Osteocyte (in vitro differentiated cells): ENCODE measurements around the gene ARHGDIB. TPM values are rescaled to one million over a fixed set of nuclear protein-coding genes. Genes with fewer than 3 reads are reported as not detected.

Source experiments
- DNase-seq: peaks from one replicate; pipeline ENCODE4 v3.0.0; 2021; ENCODE audit warnings: mixed read lengths; ENCODE audit not compliant: unreplicated experiment; ENCODE audit errors: extremely low spot score
- H3K27ac Mint-ChIP-seq: one replicate; pipeline ENCODE4 v1.8.0; 2021; ENCODE audit warnings: mild to moderate bottlenecking, mixed read lengths; ENCODE audit not compliant: unreplicated experiment
- H3K27me3 Mint-ChIP-seq: one replicate; pipeline ENCODE4 v1.8.0; 2021; ENCODE audit warnings: mixed read lengths; ENCODE audit not compliant: unreplicated experiment
- H3K36me3 Mint-ChIP-seq: one replicate; pipeline ENCODE4 v1.8.0; 2021; ENCODE audit warnings: mixed read lengths; ENCODE audit not compliant: unreplicated experiment
- H3K4me1 Mint-ChIP-seq: one replicate; pipeline ENCODE4 v1.8.0; 2021; ENCODE audit warnings: mixed read lengths; ENCODE audit not compliant: unreplicated experiment
- H3K4me3 Mint-ChIP-seq: one replicate; pipeline ENCODE4 v1.8.0; 2021; ENCODE audit warnings: mild to moderate bottlenecking, moderate library complexity, mixed read lengths; ENCODE audit not compliant: unreplicated experiment
- H3K9me3 Mint-ChIP-seq: one replicate; pipeline ENCODE4 v1.8.0; 2021; ENCODE audit warnings: mixed read lengths; ENCODE audit not compliant: unreplicated experiment
- total RNA-seq: library from RNA; stranded (reverse); gene quantifications from 2 replicates; pipeline ENCODE4 v1.2.1, GENCODE V29; 2021
- TF ChIP-seq, protein P1 (sequence below): fragments of 200-600 bp; sonication (generic); IDR thresholded peaks from 2 replicates; pipeline ENCODE4 v1.5.0; 2021; ENCODE audit warnings: antibody characterized with exemption, mild to moderate bottlenecking, moderate library complexity

ARHGDIB gene
- total RNA-seq, 1 donor from 2014 or later, result 14.4 TPM

DNA sequence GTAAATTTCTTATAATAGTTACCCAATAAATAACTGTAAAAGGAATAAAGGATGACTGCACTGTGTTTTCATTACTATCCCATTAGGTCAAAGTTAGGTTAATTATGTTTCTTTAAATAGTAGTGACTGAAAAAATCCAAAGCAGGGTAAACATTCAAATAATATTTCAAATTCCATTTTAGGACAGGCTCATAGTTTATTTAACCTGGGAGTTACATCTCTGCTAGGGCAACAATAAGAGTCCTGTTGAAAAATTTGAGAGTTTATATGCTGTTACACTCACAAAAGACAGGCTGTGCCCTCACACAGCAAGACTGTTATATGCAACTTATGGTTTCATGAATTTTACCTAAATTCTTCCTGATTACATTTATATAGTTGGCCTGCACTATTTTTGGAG is 31.1 kb downstream of the ARHGDIB start:
- no peak for DNase-seq
- peaks cover 49% of the 10 kb centered on the region for H3K4me1 Mint-ChIP-seq
- H3K4me3 Mint-ChIP-seq, result peak overlapping the region; percentile 22
- TF ChIP-seq, protein P1, sequence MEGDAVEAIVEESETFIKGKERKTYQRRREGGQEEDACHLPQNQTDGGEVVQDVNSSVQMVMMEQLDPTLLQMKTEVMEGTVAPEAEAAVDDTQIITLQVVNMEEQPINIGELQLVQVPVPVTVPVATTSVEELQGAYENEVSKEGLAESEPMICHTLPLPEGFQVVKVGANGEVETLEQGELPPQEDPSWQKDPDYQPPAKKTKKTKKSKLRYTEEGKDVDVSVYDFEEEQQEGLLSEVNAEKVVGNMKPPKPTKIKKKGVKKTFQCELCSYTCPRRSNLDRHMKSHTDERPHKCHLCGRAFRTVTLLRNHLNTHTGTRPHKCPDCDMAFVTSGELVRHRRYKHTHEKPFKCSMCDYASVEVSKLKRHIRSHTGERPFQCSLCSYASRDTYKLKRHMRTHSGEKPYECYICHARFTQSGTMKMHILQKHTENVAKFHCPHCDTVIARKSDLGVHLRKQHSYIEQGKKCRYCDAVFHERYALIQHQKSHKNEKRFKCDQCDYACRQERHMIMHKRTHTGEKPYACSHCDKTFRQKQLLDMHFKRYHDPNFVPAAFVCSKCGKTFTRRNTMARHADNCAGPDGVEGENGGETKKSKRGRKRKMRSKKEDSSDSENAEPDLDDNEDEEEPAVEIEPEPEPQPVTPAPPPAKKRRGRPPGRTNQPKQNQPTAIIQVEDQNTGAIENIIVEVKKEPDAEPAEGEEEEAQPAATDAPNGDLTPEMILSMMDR, result peak; percentile 68
- H3K27ac Mint-ChIP-seq, result peak overlapping the region; percentile 75
- H3K9me3 Mint-ChIP-seq, result no peaks in the 10 kb centered on the region
- H3K36me3 Mint-ChIP-seq, result peaks cover 3% of the 10 kb centered on the region
- H3K27me3 Mint-ChIP-seq, result no peaks in the 10 kb centered on the region

DNA sequence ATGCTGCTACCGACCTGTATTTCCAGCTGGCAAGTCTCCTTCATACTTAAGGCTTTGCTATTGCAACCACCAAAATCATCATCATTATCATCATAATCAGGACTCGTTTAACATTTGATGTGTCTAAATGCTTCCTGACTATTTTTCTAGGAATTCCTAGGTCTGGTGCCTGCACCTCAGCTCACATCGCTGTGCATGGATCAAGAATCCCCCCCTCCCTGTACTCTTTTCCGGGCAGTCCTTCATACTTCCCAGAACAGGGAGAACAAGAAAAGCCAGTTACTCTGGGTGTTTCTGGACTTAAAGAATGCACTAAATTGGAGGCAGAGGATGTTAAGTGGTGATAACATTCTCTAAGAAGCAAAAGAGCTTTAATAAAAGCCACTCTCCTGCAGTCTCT is 32.5 kb downstream of the ARHGDIB start:
- peak overlapping the region; percentile 63 for H3K4me3 Mint-ChIP-seq
- H3K27ac Mint-ChIP-seq, result peak overlapping the region; percentile 84
- H3K27me3 Mint-ChIP-seq, result no peaks in the 10 kb centered on the region
- DNase-seq, result no peak
- H3K9me3 Mint-ChIP-seq, result no peaks in the 10 kb centered on the region
- H3K36me3 Mint-ChIP-seq, result peaks cover 3% of the 10 kb centered on the region
- TF ChIP-seq, protein P1, result no peak
- peaks cover 47% of the 10 kb centered on the region for H3K4me1 Mint-ChIP-seq

DNA sequence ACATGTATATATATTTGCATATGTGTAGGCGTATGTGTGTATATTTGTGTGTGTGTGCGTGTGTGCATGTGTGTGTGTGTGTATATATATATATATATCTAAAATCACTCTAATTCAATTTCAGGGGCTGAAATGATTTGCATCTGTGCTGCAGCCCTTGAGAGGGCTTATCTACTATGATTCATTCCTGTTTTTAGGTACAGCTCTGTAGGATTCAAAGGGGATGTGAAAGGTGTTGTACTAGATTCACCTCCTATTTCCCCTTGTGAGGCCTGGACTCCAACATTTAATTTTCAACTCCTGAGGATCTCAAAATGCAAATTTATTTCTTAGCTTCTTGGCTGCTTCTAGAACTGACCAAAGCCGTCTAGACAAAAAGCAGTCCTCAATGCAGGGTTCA is 34.1 kb downstream of the ARHGDIB start:
- TF ChIP-seq, protein P1, result no peak
- Mint-ChIP-seq H3K4me3 (no peak overlapping the region), H3K9me3 (no peaks in the 10 kb centered on the region), H3K36me3 (no peaks in the 10 kb centered on the region), H3K27me3 (no peaks in the 10 kb centered on the region), H3K27ac (no peak overlapping the region), H3K4me1 (peaks cover 45% of the 10 kb centered on the region)
- DNase-seq, result no peak

DNA sequence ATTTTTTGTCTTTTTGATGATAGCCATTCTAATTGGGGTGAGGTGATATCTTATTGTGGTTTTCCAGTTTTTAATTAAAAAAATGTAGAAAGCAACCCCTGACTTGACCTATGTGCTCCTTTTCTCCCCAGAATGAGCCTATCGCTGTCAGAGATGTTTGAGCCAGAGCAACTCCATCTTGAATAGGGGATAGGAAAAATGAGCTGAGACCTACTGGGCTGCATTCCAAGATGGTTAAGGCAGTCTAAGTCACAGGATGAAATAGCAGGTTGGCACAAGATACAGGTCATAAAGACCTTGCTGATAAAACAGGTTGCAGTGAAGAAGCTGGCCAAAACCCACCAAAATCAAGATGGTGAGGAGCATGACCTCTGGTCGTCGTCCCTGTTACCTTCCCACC is 36.9 kb downstream of the ARHGDIB start:
- Mint-ChIP-seq H3K4me1 (peaks cover 23% of the 10 kb centered on the region), H3K36me3 (no peaks in the 10 kb centered on the region), H3K9me3 (no peaks in the 10 kb centered on the region), H3K27ac (no peak overlapping the region), H3K4me3 (no peak overlapping the region), H3K27me3 (no peaks in the 10 kb centered on the region)
- TF ChIP-seq, protein P1, result no peak
- no peak for DNase-seq

DNA sequence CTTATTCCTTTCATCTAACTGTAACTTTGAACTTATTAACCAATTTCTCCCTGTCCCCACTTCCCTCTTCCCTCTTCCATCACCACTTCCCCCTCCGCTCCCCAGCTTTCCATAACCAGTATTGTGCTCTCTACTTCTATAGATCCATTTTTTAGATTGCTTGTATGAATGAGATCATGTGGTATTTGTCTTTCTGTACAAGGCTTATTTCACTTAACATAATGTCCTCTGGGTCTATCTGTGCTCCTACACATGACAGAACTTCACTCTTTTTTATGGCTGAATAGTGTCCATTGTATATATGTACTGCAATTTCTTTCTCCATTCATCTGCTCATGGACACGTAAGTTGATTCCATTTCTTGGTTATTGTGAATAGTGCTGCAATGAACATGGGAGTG is 37.5 kb downstream of the ARHGDIB start:
- Mint-ChIP-seq H3K27ac (no peak overlapping the region), H3K4me3 (no peak overlapping the region), H3K4me1 (peaks cover 17% of the 10 kb centered on the region), H3K9me3 (no peaks in the 10 kb centered on the region), H3K27me3 (no peaks in the 10 kb centered on the region), H3K36me3 (no peaks in the 10 kb centered on the region)
- no peak for DNase-seq
- TF ChIP-seq, protein P1, result no peak
